ENCODE data around the gene GABRA6.

DNA sequence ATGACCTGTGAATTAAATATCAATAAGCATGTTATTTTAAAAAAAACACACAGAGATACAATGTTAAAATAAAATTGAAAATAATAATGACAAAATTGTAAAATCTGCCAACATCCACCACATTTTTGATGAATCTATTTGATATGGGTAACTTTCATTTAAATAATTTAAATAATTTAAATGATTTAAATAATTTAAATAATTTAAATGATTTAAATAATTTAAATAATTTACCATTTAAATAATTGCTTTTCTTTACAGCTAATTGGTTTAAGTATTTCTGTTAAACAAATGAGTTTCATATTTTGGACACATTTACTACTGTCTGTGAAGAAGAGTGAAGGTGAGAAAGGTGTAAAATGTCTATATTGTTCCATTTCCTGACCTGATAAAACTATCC, 22.1 kb upstream of the GABRA6 start:
- no peak for TF ChIP-seq EZH2phosphoT487 (IDR thresholded peaks at IDR 0.05; ENCODE audit: low read depth)
- TF ChIP-seq, protein P1, sequence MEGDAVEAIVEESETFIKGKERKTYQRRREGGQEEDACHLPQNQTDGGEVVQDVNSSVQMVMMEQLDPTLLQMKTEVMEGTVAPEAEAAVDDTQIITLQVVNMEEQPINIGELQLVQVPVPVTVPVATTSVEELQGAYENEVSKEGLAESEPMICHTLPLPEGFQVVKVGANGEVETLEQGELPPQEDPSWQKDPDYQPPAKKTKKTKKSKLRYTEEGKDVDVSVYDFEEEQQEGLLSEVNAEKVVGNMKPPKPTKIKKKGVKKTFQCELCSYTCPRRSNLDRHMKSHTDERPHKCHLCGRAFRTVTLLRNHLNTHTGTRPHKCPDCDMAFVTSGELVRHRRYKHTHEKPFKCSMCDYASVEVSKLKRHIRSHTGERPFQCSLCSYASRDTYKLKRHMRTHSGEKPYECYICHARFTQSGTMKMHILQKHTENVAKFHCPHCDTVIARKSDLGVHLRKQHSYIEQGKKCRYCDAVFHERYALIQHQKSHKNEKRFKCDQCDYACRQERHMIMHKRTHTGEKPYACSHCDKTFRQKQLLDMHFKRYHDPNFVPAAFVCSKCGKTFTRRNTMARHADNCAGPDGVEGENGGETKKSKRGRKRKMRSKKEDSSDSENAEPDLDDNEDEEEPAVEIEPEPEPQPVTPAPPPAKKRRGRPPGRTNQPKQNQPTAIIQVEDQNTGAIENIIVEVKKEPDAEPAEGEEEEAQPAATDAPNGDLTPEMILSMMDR (IDR thresholded peaks at IDR 0.05; ENCODE audit: low read depth, low read length), result no peak
